SK-N-SH treated with all-trans-retinoic acid at 6 μM for 48 hours (cell line): ENCODE results near the gene NPTX1.

Source experiments
- ATAC-seq: fragments of 200-7000 bp; cut with Tn5 transposase; 3 replicates; pipeline ENCODE4 v1.9.1; 2020; ENCODE audit warnings: mild to moderate bottlenecking, moderate library complexity
- ARNTL ChIP-seq: fragments of 450-650 bp; formaldehyde crosslinking; IDR thresholded peaks from 2 replicates; pipeline ENCODE4 v1.5.0; 2020; ENCODE audit warnings: low read depth, mild to moderate bottlenecking, moderate library complexity, borderline replicate concordance
- BACH2 ChIP-seq: fragments of 250-450 bp; sonication (Bioruptor Pico); IDR thresholded peaks from 2 replicates; pipeline ENCODE4 v1.9.0; 2021; ENCODE audit warnings: mild to moderate bottlenecking, borderline replicate concordance
- CREB5 ChIP-seq: fragments of 250-450 bp; sonication (Bioruptor Pico); IDR thresholded peaks from 2 replicates; pipeline ENCODE4 v1.5.1; 2020; ENCODE audit warnings: low read depth, mild to moderate bottlenecking, moderate library complexity
- CSRNP3 ChIP-seq: fragments of 250-450 bp; sonication (Bioruptor Pico); IDR thresholded peaks from 2 replicates; pipeline ENCODE4 v1.5.1; 2021; ENCODE audit warnings: mild to moderate bottlenecking, moderate library complexity
- GLIS3 ChIP-seq: fragments of 250-450 bp; sonication (Bioruptor Pico); IDR thresholded peaks from 2 replicates; pipeline ENCODE4 v1.5.0; 2020; ENCODE audit warnings: mild to moderate bottlenecking, moderate library complexity
- OSR1 ChIP-seq: fragments of 250-450 bp; sonication (Bioruptor Pico); IDR thresholded peaks from 2 replicates; pipeline ENCODE4 v1.8.0; 2022; ENCODE audit warnings: moderate library complexity, mild to moderate bottlenecking, inconsistent platforms
- PATZ1 ChIP-seq: fragments of 250-450 bp; sonication (Bioruptor Pico); IDR thresholded peaks from 2 replicates; pipeline ENCODE4 v1.8.0; 2020; ENCODE audit warnings: mild to moderate bottlenecking, moderate library complexity, borderline replicate concordance
- POU6F1 ChIP-seq: fragments of 250-450 bp; sonication (Bioruptor Pico); IDR thresholded peaks from 2 replicates; pipeline ENCODE4 v1.8.0; 2021; ENCODE audit warnings: low read depth, mild to moderate bottlenecking, moderate library complexity, borderline replicate concordance
- TCF4 ChIP-seq: fragments of 250-450 bp; sonication (Bioruptor Pico); IDR thresholded peaks from 2 replicates; pipeline ENCODE4 v1.8.0; 2021; ENCODE audit warnings: mild to moderate bottlenecking, moderate library complexity, borderline replicate concordance
- TOX ChIP-seq: fragments of 250-450 bp; sonication (Bioruptor Pico); IDR thresholded peaks from 2 replicates; pipeline ENCODE4 v1.8.0; 2021; ENCODE audit warnings: mild to moderate bottlenecking, moderate library complexity, borderline replicate concordance
- ZC3H10 ChIP-seq: fragments of 250-450 bp; sonication (Bioruptor Pico); IDR thresholded peaks from 2 replicates; pipeline ENCODE4 v1.5.1; 2021; ENCODE audit warnings: mild to moderate bottlenecking, moderate library complexity
- ZNF565 ChIP-seq: fragments of 450-650 bp; formaldehyde crosslinking; conservative IDR thresholded peaks from 2 replicates; pipeline ENCODE4 v1.5.0; 2020; ENCODE audit warnings: low read depth, mild to moderate bottlenecking, moderate library complexity
- ZNF70 ChIP-seq: fragments of 450-650 bp; formaldehyde crosslinking; IDR thresholded peaks from 2 replicates; pipeline ENCODE4 v1.5.0; 2020; ENCODE audit warnings: mild to moderate bottlenecking, moderate library complexity

NPTX1 gene

GRCh38 chr17:80502578-80502877 is 26.1 kb upstream of the NPTX1 start:
- no peak for ATAC-seq
- TF ChIP-seq GLIS3 (CRISPR knock-in tag): no peak
- no peak for TF ChIP-seq OSR1
- TF ChIP-seq ZNF70 (CRISPR knock-in tag): no peak
- TF ChIP-seq ZNF565 (CRISPR knock-in tag): no peak
- no peak for TF ChIP-seq TOX (CRISPR knock-in tag)
- no peak for TF ChIP-seq POU6F1 (CRISPR knock-in tag)
- no peak for TF ChIP-seq CREB5

GRCh38 chr17:80501741-80502577 is 25.6 kb upstream of the NPTX1 start:
- TF ChIP-seq TOX (CRISPR knock-in tag) (peak; percentile 85; the same call in 1 of the 2 replicates), BACH2 (CRISPR knock-in tag) (no peak), ZC3H10 (0 out of 2 replicates have a peak, but pooled peaks have one; percentile 28), PATZ1 (CRISPR knock-in tag) (no peak)
- ATAC-seq: peak; percentile 66

GRCh38 chr17:80499961-80500665 is 23.7 kb upstream of the NPTX1 start:
- TF ChIP-seq CREB5 (no peak), TCF4 (no peak), CSRNP3 (CRISPR knock-in tag) (no peak), ARNTL (CRISPR knock-in tag) (no peak), ZNF565 (CRISPR knock-in tag) (no peak), POU6F1 (CRISPR knock-in tag) (no peak), OSR1 (no peak), PATZ1 (CRISPR knock-in tag) (no peak)
- TF ChIP-seq, all 23 proteins: peak for 0
- ATAC-seq: no peak
